C1 segment of cervical spinal cord (tissue), 14 donors: Measurements from ENCODE around the gene FTH1.
A peak's percentile ranks its signal among the peaks of the same experiment; 100 is the strongest.

Source experiments
- DNase-seq, 14 donors: peaks; one replicate each; lab custom pipeline; 2025; lab: John Stamatoyannopoulos, UW

Gene FTH1

DNA sequence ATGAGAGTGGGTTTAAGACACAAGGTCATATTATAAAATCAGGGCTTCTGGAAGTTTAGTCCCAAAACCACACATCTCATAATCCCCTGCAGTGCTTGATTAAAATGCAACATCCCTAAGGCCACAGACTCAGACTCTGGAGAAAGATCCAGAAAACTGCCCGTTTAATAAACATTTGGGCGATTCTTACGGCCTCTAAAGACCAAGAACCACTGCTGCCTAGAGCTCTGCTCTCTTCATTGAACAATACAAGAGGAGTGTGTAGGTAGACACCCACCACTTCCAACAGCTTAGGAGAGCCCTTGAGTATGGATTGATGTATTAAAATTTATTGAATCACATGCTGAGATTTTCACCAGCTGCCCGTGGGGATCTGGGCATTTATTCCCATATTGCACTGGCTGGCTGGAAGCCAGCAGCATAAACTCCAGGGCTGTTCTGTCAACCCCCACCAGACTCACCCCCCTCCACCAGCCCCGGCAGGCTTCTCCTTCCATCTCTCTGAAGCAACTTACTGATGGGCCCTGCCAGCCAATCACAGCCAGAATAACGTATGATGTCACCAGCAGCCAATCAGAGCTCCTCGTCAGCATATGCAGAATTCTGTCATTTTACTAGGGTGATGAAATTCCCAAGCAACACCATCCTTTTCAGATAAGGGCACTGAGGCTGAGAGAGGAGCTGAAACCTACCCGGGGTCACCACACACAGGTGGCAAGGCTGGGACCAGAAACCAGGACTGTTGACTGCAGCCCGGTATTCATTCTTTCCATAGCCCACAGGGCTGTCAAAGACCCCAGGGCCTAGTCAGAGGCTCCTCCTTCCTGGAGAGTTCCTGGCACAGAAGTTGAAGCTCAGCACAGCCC is 18.0 kb downstream of the FTH1 start:
- DNase-seq = peak in 12 of 14 donors; percentile 66 to 93 (median 85)

- DNase-seq = no peak
Measured at GRCh38 chr11:61948505-61948904, 18.9 kb downstream of the FTH1 start.

- peak in 12 of 14 donors; percentile 57 to 82 (median 77) for DNase-seq
Measured at GRCh38 chr11:61947486-61948210, 19.8 kb downstream of the FTH1 start.

DNA sequence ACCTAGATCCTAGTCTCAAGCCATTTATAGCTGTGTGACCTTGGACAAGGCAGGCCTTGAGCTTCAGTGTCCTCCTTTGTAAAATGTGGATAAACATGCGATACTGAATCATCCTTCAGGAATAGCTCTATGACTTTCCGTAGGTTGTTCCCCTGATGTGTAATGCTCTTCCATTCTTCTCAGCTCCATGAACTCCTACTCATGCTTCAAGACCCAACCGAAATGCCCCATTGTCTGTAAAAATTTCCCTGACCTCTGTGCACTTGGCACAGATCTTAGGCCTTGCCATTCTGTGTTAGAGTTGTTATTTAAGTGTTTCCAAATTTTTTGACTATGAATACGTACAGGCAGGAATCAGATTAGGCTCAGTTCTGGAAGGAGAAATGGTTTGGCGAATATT is 20.5 kb downstream of the FTH1 start:
- DNase-seq = no peak

GRCh38 chr11:61945191-61945590 is 22.2 kb downstream of the FTH1 start:
- no peak for DNase-seq

DNA sequence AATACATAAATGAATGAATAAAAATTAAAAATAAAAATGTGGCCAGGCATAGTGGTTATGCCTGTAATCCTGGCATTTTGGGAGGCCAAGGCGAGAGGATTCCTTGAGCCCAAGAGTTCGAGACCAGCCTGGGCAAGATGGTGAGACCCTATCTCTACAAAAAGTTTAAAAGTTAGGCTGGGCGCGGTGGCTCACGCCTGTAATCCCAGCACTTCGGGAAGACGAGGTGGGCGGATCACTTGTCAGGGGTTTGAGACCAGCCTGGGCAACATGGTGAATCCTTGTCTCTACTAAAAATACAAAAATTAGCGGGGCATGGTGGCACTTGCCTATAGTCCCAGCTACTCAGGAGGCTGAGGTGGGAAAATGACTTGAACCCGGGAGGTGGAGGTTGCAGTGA is 27.0 kb downstream of the FTH1 start:
- DNase-seq = no peak

DNA sequence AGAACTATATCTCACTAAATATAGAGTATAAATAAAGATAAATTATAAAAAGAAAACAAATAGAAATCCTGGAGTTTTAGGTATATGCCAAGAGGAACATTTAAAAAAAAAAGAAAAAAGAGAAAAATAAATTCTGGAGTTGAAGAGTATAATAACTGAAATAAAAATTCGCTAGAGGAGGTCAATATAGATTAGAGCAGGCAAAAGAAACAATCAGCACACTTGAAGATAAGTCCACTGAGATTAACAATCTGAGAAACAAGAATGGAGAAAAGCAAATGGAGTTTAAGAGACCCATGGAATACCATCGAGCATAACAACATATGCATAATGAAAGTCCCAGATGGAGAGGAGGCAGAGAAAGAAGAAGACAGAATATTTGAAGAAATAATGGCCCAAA is 31.6 kb downstream of the FTH1 start:
- DNase-seq = no peak

DNA sequence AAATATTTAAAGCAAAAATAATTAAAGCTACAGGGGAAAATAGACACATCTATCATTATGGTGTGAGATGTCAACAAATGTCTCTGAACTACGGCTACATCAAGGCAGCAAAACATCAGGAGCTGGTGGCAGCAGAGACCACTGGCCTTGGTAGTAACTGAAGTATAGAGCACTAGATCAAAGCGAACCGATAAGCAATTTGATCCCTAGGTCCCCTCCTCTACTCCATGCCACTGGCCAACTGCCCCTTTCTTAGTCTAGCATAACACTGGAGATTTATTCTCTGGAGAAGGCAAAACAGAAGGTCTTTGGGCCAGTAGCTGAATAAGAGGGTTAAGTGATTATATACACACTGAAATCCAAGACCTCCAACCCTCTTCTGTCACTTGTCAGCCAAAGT is 36.5 kb downstream of the FTH1 start:
- no peak for DNase-seq

- no peak for DNase-seq
Measured at GRCh38 chr11:61928606-61929005, 38.8 kb downstream of the FTH1 start.

DNA sequence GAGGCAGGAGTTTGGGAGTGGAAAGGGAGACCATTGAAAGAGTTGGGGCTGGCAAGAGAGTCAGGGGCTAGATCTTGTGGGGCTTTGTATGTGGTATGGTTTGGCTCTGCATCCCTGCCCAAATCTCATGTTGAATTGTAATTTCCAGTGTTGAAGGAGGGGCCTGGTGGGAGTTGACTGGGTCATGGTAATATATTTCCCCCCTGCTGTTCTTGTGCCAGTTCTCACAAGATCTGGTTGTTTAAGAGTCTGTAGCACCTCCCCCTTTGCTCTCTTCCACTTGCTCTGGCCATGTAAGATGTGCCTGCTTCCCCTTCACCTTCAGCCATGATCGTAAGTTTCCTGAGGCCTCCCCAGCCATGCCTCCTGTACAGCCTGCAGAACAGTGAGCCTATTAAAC is 39.9 kb downstream of the FTH1 start:
- DNase-seq = no peak

GRCh38 chr11:61926235-61926634 is 41.2 kb downstream of the FTH1 start:
- DNase-seq = no peak

GRCh38 chr11:61925736-61926135 is 41.7 kb downstream of the FTH1 start:
- DNase-seq = no peak

DNA sequence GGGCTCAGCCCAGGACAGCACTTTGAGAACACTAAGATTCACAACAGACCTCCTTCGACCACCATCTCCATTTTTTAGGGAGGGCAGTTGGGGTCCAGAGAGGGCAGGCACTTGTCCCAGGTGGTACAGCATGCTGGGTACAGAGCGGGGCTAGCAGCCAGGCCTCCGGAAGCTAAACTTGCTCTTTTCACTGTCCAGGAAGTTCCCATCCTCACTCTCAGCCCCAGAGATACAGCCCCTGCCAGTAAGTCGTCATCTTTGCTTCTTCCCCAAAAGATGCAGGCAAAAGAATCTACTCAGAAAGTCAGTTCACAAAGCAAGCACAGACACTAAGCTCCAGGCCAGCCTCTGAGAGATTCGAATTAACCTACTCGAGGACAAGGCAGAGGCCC is 43.4 kb downstream of the FTH1 start:
- DNase-seq = no peak

- peak in 2 of 14 donors; percentile 32 to 38 for DNase-seq
Measured at GRCh38 chr11:61923166-61924063, 44.0 kb downstream of the FTH1 start.

DNA sequence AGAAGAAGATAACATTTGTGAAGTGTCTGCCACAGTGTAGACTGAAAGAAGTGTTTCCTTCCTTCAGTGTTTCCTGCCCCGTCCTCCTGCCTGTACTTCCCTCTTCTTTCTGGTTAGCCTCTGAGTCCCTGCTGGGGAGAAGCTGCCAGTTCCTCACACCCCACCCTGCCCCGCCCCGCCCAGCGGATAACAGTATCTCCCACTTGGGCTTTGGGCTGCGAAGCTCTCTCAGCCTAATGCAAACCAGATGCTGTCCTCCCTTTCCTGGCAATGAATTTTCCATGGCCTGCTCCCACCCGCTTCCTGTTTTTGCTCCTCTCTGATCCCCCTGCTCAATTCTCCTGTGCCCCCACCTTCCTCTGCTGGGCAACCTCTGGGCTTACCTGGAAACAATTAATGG is 44.9 kb downstream of the FTH1 start:
- DNase-seq = peak in 1 of 14 donors; percentile 48

GRCh38 chr11:61921446-61921845 is 46.0 kb downstream of the FTH1 start:
- DNase-seq = no peak

GRCh38 chr11:61919705-61920631 is 47.5 kb downstream of the FTH1 start:
- DNase-seq = no peak

- DNase-seq = no peak
Measured at GRCh38 chr11:61918938-61919704, 48.3 kb downstream of the FTH1 start.

- no peak for DNase-seq
Measured at GRCh38 chr11:61918251-61918937, 49.0 kb downstream of the FTH1 start.
